T-helper 9 cell (primary cell): ENCODE data around the gene KBTBD12.
"Not testable (repeated sequence)": the region's sequence is repeated elsewhere in the genome, so short reads cannot be mapped to it uniquely, and the experiment has no call there.

Experiments used
- DNase-seq: peaks from one replicate; pipeline ENCODE4 v3.0.0-alpha.2; 2020

The KBTBD12 gene

DNA sequence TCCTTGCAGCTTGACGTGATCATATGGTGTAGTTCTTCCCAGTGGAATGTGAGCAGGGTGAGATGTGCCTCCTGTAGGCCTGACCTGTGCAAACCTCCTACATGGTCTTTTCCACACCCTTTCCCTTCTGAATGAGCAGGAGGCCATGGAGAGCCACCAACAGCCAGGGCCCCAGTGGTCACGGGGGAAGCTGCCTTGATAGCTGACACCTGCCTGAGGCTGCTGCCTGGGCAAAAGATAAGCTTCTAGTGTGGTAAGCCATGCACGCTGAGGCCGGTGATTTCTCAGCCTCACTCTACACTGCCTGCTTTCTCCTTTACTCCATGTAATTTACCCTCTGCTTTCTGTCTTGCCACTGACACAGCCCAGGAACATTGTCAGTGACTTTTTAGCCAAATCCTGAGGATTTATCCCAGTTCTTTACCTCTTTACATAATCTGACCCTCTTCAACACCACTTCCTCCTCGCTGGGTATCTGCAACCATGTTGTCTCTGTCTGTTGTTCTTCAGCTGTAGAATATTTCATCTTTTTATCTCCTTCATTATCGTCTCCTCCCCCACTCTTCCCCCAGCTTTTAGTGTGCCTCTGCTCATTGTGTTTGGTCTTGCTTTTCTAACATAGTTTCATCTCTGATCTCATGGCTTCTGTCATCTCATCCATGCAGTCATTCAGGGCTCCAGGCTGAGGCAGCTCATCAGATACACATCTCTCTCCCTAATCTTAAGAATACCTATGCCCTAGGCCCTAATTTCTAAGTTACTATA, 11.2 kb upstream of the KBTBD12 start:
- no peak for DNase-seq

DNA sequence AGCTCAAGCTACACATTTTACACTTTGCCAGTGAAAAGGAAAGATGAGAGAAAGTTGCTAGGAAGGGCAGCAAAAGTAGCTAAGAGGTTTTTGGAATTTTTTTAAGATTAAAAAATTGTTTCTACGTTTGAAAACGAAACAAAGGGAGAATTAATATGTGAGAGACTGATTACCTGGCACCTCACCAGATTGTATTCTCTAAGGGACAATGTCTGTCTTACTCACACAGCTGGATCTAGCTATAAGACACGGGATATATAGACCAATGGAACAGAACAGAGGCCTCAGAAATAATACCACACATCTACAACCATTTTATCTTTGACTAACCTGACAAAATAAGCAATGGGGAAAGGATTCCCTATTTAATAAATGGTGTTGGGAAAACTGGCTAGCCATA, 9.5 kb upstream of the KBTBD12 start:
- no peak for DNase-seq

DNA sequence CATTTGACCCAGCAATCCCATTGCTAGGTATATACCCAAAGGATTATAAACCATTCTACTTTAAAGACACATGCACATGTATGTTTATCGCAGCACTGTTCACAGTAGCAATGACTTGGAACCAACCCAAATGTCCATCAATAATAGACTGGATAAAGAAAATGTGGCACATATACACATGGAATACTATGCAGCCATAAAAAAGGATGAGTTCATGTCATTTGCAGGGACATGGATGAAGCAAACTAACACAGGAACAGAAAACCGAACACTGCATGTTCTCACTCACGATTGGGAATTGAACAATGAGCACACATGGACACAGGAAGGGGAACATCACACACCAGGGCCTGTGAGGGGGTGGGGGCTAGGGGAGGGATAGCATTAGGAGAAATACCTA, 8.4 kb upstream of the KBTBD12 start:
- not testable (repeated sequence) for DNase-seq

DNA sequence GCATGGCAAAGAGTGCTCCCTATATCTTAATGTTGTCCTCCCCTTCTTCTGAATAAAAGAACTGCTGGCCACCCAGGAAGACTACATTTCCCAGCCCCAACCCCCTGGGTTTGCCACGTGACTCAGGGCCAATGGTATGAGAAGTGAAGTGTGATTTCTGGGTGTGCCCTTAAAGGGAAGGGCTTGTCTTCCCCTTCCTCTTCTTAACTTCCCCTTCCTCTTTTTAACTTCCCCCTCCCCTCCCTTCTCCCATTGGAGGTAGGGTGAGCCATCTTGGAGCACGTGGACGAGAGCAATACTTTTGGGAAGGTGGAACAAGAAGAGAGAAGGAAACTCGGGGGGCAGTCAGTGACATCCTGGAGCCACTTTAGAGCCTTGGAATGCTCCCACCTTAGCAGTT, 6.8 kb upstream of the KBTBD12 start:
- no peak for DNase-seq

DNA sequence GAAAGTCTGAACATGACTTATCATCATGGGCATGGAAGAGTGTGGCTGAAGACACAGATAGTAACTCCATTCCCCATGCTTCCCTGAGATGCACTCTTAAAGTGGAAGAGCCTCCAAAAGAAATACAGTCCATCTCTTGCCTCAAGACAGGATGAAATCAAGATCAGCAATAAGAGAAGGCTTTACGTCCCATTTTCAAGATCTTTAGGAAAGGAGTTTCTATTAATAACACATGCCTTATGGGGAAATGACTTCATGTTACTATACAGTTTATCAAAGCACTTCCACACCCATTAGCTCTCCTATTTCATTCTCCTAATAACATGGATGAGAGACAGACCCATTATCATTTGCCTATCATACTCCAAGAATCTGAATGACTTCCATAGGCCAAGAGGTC, 6.1 kb upstream of the KBTBD12 start:
- no peak for DNase-seq

DNA sequence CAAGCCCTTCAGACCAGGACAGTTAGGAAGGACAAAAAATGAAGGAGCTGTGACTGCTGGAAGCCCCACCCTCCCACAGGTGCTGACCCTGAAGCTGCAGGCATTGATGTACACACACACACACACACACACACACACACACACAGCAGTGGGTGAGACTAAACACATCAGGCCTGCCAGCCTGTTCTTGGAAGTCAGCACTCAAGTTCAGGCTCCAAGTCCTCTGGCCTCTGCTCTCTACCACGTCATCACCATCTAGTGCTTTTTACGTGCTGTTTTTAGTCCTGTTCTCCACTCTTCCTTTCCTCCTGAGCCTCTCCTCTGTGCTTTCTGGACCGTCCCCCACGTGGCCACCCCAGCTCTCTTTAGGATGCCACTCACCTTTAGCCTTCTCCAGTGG, 5.4 kb upstream of the KBTBD12 start:
- no peak for DNase-seq

DNA sequence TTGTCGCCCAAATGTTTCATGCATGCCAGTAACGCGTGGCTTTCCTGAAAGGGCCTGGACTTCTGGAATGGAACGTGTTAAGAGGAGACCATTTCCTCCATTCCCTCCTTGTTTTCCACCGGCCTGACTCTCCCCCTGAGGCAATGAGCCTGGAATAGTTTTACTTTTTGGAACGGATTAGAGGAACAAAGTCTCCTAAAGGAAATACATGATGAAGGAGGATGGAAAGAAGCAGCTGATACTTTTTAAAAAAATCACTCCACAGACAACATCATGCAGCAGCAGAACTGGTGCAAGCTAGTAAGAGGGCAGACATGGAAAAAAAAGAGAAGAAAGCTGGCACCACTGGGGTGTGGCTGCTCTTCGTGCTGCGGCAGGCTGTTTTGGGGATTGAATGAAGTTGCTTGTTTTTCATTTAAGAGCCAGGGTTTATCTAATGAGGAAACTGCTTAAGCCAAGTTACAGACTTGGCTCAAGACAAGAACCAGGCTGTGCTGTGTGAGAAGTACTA, 3.6 kb upstream of the KBTBD12 start:
- no peak for DNase-seq

DNA sequence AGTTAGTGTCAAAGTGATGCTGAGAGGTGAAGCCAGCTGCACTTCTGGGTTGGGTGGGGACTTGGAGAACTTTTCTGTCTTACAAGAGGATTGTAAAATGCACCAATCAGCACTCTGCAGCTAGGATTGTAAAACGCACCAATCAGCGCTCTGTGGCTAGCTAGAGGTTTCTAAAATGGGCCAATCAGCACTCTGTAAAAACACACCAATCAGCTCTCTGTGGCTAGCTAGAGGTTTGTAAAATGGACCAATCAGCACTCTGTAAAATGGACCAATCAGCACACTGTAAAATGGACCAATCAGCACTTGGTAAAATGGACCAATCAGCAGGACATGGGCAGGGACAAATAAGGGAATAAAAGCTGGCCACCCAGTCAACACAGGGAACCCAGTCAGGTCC, 1.2 kb upstream of the KBTBD12 start:
- not testable (repeated sequence) for DNase-seq

DNA sequence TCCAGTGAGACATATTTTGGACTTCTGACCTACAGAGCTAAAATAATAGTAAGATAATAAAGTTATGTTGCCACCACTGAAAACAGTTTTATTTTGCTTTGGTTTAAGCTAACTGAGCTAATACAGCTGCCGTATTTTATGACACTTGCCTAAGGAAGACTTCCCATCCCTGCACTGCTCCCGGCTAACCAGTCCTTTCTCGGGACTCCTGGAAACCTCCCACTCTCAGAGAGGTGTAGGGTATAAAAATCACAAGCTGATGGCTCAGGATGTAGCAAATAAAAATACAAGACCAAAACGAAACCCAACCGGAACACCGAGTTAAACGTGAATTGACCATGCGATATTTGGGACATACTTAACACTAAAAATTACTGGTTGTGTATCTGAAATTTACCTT, 448 bp upstream of the KBTBD12 start:
- no peak for DNase-seq

DNA sequence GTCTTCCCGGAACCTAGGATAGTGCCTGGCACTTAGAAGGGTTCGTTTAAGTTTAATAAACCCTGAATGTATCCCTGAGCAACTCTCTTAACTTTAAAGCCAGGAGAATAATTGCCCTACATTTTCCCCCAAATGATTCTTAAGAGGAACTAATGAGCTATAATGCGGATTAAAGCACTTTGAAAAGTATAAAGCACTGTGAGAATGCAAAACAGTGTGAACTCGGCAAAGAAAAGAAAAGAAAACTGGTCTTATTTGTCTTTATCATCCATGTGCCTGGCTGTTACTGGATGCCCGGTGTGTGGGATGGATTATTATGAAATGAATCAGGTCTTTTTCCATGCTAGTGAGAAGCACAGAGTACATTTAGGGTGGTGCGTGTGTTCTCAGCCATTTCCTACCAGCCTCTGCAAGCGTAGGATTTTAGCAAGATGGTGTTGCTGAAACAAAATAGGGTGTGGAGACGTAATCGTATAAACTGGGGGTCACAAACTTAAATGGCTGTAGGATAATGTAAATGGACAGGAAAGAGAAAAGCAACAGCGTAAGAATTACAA, 983 bp downstream of the KBTBD12 start:
- DNase-seq = no peak

DNA sequence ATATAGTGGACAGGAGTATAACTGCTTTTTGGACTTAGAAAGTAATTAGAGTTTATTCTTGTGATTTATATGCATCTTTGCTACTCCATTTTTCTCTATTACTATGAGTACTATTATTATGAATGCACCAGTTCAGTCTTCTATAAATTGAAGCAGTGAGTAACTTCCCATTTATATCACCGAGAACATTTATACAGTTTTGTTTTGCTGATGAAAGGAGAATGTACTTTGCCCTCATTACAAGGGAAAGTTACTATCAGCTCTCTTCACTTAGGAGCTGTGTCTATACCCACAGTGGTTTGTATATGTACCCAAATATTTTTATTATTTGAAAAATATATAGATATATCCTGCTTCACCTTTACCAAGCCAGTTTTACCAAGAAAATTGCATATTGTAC, 5.7 kb downstream of the KBTBD12 start:
- no peak for DNase-seq

DNA sequence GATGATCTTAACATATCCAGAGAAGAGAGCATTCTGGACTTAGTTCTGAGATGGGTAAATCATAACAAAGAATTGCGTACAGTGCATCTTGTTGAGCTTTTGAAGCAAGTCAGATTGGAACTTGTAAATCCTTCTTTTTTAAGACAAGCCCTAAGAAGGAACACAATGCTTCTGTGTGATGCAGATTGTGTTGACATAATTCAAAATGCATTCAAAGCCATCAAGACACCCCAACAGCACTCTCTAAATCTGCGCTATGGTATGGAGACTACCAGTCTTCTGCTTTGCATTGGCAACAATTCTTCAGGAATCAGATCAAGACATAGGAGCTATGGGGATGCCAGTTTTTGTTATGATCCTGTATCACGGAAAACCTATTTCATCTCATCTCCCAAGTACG, 8.6 kb downstream of the KBTBD12 start:
- no peak for DNase-seq

DNA sequence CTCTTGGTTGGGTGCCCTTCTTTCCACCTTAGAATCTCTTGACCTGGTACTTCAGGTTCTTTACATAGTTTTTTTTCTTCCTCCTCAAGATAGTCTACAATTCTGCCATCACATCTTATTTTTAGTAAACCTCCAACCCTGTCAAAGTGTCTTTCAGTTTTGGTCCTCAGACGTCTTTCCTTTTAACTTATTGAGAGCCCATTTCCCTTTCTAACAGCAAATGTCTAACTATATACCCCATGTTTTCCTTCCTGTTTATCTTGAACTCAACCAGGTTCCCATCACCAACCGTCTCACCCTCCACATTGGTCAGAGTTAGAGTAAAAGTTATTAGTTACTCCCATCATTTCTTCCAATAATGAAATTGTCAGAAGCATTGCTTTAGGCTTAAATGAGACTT, 10.4 kb downstream of the KBTBD12 start:
- no peak for DNase-seq

DNA sequence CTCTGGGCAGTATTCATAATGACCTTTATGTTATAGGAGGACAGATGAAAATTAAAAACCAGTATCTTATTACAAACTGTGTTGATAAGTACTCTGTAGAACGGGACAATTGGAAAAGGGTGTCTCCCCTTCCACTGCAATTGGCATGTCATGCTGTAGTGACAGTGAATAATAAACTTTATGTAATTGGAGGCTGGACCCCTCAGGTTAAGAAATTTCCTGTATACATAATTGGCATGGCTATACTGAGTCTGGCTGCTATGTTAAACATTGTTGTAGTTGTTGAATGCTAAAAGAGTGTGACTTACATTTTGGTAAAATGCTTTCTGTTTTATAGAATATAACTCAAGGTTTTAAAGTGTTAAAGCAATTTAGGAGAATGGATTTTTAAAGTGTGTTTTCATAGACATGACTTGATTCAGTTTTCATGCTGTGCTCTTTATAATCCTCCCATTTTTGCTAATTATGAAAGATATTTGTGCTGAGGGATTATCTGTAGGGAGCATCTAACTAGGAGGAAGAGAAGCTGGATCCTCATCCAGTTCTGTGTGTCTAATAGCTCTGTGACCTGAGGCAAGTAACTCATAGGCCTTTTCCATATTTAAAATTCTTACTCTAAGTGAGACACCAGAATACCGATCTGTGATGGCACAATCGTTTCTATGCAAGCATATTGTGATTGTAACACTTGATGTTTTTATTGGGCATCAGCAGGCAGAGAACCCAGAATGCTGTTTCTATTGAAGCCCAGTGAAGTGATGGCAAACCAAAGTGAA, 13.0 kb downstream of the KBTBD12 start:
- no peak for DNase-seq

DNA sequence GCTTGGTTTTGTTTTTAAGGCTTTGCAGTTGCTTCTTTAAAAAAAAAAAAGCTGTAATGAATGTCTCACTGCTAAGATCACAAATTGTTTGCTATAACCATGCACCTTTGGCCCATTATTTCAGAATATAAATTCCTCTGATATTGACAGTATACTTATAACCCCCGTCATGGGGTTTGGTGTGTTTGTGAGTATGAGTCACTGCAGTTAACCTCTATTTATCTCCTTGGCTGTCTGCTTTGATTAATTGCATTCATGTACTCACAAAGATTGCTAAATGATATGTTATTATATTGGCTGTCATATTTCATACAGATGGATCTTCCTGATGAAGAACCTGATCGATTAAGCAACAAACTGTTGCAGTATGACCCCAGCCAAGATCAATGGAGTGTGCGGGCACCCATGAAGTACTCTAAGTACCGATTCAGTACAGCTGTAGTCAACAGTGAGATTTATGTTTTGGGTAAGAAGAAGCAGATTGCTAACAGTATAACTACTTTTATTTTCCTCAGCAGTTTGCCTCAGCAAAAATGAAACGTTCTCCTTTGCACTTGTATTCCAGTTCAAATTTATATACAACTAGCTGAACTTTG, 14.9 kb downstream of the KBTBD12 start:
- DNase-seq = no peak

DNA sequence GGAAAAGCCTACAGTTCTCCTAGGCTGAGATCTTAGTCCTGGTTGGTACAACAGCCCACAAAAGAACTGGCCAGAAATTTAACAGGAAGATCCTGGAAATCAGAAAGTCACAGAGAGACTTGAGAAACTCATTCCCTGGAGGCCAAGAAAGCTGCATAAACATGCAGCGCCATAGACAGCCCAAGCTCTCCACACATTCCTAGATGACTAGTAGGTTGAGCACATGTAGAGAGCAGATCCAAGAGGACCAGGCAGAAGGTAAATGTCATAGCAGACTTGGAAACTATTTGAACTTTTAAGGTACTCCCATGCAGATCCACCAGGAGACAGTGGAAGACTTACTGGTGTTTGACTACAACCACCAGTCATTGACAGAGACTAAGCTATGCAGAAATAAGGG, 18.4 kb downstream of the KBTBD12 start:
- no peak for DNase-seq

DNA sequence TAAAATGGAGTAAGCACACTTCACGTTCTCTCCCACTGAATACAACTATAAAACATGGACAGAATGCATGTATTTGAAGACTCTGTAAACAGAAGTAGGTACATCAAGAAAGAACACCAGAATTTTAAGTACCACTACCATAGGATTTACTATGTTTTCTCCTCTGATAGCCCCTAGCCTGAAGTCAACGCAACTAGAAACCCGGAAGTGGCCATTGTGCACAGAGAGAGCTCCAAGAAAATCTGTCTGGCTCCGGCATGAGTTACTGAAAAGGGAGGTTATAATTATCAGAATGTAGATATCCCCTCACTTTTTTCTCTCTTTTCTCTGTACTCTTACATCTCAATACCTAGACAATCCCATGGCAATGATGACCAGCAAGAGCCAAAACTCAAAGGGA, 23.8 kb downstream of the KBTBD12 start:
- no peak for DNase-seq

DNA sequence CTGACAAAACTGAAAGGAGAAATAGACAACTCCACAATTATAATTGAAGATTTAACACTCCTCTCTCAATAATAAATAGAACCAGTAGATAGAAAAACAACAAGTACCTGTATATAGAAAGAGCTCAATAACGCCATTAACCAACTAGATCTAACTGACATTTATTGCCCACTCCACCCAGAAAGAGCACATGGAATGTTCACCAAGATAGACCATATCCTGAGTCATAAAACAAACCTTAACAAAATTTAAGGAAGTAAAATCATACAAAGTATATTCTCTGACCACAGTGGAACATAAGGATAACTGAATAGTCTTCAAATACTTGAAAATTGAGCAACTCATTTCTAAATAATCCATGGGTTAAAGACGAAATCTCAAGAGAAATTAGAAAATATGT, 25.1 kb downstream of the KBTBD12 start:
- no peak for DNase-seq

DNA sequence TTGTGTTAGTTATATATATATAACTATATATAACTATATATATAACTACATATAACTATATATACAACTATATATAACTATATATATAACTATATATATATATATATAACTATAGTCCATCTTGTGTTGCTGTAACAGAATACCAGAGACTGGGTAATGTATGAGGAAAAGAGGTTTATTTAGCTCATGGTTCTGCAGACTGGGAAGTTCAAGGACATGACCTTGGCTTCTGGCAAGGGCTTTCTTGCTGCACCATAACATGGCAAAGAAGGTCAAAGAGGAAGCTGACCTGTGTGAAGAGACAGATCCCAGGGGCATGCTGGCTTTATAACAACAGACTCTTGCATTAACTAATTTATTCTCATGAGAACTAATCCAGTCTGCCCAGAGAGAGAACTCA, 27.6 kb downstream of the KBTBD12 start:
- no peak for DNase-seq

DNA sequence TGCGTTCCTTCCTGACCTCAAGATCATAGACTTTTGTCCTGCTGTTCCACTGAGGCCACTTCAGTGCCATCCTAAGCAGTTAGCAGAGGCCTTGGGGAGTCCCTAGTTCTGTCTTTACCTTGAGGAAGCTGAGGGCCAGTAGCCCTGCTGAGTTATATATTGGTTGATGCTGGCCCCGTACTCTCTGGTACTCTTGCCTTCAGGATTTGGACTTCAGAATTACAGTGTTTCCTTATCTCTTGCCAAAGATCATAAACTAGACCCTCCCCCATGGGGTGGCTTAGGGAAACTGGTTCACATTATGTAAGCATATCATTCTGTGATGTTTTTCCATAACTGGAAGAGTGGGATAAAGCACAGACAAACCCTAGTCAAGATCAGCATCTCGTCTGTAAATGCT, 33.2 kb downstream of the KBTBD12 start:
- DNase-seq = no peak

DNA sequence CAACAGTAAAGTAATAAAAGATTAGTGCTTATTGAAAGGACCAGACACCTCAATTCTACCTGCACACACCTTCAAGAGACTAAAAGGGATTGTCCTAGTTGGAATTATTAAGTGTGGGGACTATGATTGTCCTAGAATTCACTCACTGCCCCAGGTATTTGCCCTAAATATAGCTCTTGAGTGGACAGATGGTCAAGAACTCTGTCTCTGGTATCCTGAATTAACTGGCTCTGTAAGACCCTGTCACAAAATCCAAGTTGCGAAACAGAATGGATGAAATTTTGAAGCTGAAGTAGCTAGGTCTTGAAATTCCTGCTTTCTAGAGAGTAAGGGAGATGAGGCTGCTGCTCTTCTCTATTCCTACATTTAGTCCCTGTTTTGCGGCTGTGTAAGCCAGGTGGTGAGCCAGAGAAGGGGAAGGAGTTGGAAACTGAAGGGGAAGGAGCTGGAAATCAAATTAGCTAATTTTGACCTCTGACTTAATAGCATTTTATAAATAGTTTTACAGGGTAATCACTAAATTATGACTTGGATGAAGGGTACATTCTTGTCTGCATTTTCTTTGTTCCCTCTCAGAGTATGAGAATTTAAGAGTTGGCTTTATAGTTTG, 34.5 kb downstream of the KBTBD12 start:
- no peak for DNase-seq

DNA sequence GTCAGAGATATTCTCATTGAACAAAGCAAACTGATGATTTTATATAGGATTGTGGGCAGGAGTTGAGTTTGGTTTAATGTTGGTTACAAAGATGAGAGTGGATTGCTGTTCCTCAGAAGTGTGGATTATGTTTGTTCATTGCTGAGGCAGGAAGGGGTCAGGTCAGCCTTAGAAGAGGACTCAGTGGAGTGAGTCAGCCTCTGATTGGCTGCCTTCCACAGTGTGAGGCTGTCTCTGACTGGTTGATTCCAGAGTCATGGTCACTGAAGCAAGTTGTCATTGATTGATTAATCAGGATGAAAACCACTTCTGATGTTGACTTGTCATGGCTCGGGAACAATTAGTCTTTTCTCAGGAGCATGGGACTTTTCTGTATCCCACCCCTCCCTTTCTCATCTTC, 36.2 kb downstream of the KBTBD12 start:
- DNase-seq = no peak
